ENCODE measurements around the gene H1-8.

DNA sequence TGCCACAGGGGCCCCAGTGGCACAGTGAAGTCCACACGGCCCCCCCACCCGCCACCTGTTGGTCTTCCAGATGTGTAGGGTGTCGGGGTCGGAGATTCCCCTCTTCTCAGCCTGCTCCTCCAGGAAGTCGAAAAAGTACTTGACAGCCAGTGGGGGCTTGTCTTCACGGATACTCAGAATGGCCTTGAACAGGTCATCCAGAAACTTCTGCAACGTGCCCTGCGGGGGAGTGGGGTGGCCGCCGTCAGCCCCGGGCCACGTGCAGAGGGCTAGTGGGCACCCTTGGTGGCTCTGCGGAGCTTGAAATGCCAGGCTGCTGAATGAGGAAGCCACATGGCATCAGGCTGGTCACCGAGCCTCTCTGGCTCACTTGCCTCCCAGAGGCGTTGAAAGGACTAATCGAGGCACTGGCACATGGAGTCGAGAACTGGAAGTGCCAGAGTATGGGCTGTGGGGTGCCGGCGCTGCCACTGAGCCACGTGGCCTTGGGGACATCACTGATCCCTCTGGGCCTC, 16.6 kb downstream of the H1-8 start:
- TF ChIP-seq, protein P1, sequence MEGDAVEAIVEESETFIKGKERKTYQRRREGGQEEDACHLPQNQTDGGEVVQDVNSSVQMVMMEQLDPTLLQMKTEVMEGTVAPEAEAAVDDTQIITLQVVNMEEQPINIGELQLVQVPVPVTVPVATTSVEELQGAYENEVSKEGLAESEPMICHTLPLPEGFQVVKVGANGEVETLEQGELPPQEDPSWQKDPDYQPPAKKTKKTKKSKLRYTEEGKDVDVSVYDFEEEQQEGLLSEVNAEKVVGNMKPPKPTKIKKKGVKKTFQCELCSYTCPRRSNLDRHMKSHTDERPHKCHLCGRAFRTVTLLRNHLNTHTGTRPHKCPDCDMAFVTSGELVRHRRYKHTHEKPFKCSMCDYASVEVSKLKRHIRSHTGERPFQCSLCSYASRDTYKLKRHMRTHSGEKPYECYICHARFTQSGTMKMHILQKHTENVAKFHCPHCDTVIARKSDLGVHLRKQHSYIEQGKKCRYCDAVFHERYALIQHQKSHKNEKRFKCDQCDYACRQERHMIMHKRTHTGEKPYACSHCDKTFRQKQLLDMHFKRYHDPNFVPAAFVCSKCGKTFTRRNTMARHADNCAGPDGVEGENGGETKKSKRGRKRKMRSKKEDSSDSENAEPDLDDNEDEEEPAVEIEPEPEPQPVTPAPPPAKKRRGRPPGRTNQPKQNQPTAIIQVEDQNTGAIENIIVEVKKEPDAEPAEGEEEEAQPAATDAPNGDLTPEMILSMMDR (IDR thresholded peaks at IDR 0.05): no peak
- no peak for TF ChIP-seq POLR2A (IDR thresholded peaks at IDR 0.05)
